Lower leg skin (tissue), 3 donors: ENCODE results near the gene ITLN2.

Experiments used
- CTCF ChIP-seq, 3 donors: fragments of 450-650 bp; IDR thresholded peaks; one replicate each; pipeline ENCODE4 v1.5.1; 2016; ENCODE audit warnings: antibody characterized with exemption in 3 of 3, mild to moderate bottlenecking in 3 of 3, moderate library complexity in 2 of 3
- POLR2A ChIP-seq, 2 donors: fragments of 450-650 bp; IDR thresholded peaks; one replicate each; pipeline ENCODE4 v1.6.1; 2016 to 2017; ENCODE audit warnings: antibody characterized with exemption in 2 of 2, mild to moderate bottlenecking in 1 of 2, moderate library complexity in 1 of 2

GRCh38 chr1:160911925-160912324, 42.7 kb downstream of the ITLN2 start:
- TF ChIP-seq CTCF (IDR thresholded peaks at IDR 0.05) (no peak), POLR2A (IDR thresholded peaks at IDR 0.05) (no peak)
